ENCODE results near the gene KIAA1958.

DNA sequence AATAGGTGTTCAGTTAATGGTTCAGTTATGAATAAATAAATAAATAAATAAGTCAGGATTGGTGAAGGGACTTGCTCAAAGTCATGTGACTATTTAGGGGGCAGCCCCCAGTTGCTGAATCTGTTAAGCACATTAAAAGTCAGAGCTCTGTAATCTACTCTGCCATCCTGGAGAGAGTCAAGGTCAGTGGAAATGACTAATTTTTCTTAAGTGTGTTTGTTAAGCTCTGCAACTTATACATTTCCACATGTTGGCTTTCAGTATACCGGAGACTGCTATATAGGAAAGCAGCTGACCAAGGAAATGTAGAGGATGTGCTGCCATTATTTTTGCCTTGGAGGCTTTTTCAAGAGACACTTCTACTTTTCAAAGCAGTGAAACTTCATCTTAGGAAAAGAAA lies 57.9 kb downstream of the KIAA1958 start:
- no peak for TF ChIP-seq POLR2A (IDR thresholded peaks at IDR 0.05)
- no peak for TF ChIP-seq POLR2AphosphoS5 (IDR thresholded peaks at IDR 0.05)
- TF ChIP-seq CTCF (IDR thresholded peaks at IDR 0.05) = no peak
